HL-60 (cell line): Measurements from ENCODE around the gene FAM136A.
A peak's percentile ranks its signal among the peaks of the same experiment; 100 is the strongest.

Experiments
- CTCF ChIP-seq: IDR thresholded peaks from one replicate; pipeline ENCODE4 v1.5.1; 2011; ENCODE audit warnings: low read length, control low read depth, inconsistent platforms; ENCODE audit not compliant: insufficient read depth
- TF ChIP-seq, protein P1 (sequence below): IDR thresholded peaks from 2 replicates; pipeline ENCODE4 v1.6.1; 2012; ENCODE audit warnings: low read depth; ENCODE audit not compliant: insufficient replicate concordance

GRCh38 chr2:70248181-70248847, 53.6 kb downstream of the FAM136A start, which contains the start of gene TIA1:
- TF ChIP-seq CTCF = no peak
- TF ChIP-seq, protein P1, sequence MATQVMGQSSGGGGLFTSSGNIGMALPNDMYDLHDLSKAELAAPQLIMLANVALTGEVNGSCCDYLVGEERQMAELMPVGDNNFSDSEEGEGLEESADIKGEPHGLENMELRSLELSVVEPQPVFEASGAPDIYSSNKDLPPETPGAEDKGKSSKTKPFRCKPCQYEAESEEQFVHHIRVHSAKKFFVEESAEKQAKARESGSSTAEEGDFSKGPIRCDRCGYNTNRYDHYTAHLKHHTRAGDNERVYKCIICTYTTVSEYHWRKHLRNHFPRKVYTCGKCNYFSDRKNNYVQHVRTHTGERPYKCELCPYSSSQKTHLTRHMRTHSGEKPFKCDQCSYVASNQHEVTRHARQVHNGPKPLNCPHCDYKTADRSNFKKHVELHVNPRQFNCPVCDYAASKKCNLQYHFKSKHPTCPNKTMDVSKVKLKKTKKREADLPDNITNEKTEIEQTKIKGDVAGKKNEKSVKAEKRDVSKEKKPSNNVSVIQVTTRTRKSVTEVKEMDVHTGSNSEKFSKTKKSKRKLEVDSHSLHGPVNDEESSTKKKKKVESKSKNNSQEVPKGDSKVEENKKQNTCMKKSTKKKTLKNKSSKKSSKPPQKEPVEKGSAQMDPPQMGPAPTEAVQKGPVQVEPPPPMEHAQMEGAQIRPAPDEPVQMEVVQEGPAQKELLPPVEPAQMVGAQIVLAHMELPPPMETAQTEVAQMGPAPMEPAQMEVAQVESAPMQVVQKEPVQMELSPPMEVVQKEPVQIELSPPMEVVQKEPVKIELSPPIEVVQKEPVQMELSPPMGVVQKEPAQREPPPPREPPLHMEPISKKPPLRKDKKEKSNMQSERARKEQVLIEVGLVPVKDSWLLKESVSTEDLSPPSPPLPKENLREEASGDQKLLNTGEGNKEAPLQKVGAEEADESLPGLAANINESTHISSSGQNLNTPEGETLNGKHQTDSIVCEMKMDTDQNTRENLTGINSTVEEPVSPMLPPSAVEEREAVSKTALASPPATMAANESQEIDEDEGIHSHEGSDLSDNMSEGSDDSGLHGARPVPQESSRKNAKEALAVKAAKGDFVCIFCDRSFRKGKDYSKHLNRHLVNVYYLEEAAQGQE = peak; percentile 62
